K562 (cell line): ENCODE results near the gene PAH. TPM values are rescaled to one million over a fixed set of nuclear protein-coding genes. Genes with fewer than 3 reads are reported as not detected.

Experiments
- ATAC-seq: fragments of 200-7000 bp; cut with Tn5 transposase; 3 replicates; pipeline ENCODE4 v1.9.1; 2020; ENCODE audit warnings: moderate library complexity
- BruUV-seq: library from RNA; stranded (reverse); fragments of 400-500 nt; replicated peaks from 2 replicates; lab custom pipeline; 2021; lab: Mats Ljungman, UMichigan
- CTCF ChIA-PET: fragments of 300-600 bp; formaldehyde crosslinking; extraction: SDS; loops from one replicate; lab custom pipeline; 2021; ENCODE audit warnings: low intra/inter-chr PET ratio; lab: Yijun Ruan, JAX
- POLR2A ChIA-PET: fragments of 300-600, 350-650 bp; sonication (Branson Sonifier 250); formaldehyde crosslinking; extraction: SDS; loops from one replicate; lab custom pipeline; 2021; ENCODE audit warnings: antibody characterized with exemption, inconsistent platforms; lab: Yijun Ruan, JAX
- DNase-seq, 4 experiments: peaks; one replicate each; pipeline versions ENCODE4 v3.0.0 to v3.0.0-alpha.2; 2011 to 2018; ENCODE audit warnings: low spot score in 3 of 4, mixed read lengths in 3 of 4; ENCODE audit errors: extremely low read depth in 1 of 4
- FAIRE-seq: peaks from 2 replicates; lab custom pipeline; 2011; peaks lifted over from hg19 to GRCh38; lab: Jason Lieb, UNC
- H2AFZ ChIP-seq: 2 replicates; pipeline ENCODE4 v1.6.0; 2011; ENCODE audit warnings: low read depth, low read length, control low read depth, inconsistent platforms
- H3K27ac ChIP-seq: fragments of 200-600 bp; 3 replicates; pipeline ENCODE4 v1.8.0; 2011; ENCODE audit warnings: low read depth, mild to moderate bottlenecking, control low read depth, inconsistent platforms, low read length, moderate library complexity, mixed read lengths; ENCODE audit errors: extremely low read depth
- H3K27me3 ChIP-seq, 2 experiments: fragments of 300-600 bp in 1 of 2; 2 replicates in 1 of 2; 3 replicates in 1 of 2; pipeline versions ENCODE4 v1.6.0 to v1.8.0; 2011; ENCODE audit warnings: inconsistent platforms in 2 of 2, low read length in 2 of 2, mild to moderate bottlenecking in 1 of 2, mixed read lengths in 1 of 2, moderate library complexity in 1 of 2; ENCODE audit not compliant: control insufficient read depth in 2 of 2, insufficient read depth in 2 of 2
- H3K36me3 ChIP-seq: fragments of 300-600 bp; 3 replicates; pipeline ENCODE4 v1.8.0; 2011; ENCODE audit warnings: mild to moderate bottlenecking, low read length, inconsistent platforms; ENCODE audit not compliant: control insufficient read depth, insufficient read depth
- H3K4me1 ChIP-seq, 2 experiments: fragments of 200-600 bp in 1 of 2; replicated peaks in 1 of 2; 2 replicates in 1 of 2; 3 replicates in 1 of 2; pipeline versions ENCODE4 v1.5.1 to v1.8.0; 2011; ENCODE audit warnings: inconsistent platforms in 2 of 2, low read length in 2 of 2, mild to moderate bottlenecking in 1 of 2, mixed read lengths in 1 of 2, moderate library complexity in 1 of 2; ENCODE audit not compliant: control insufficient read depth in 2 of 2, insufficient read depth in 2 of 2
- H3K4me2 ChIP-seq: 2 replicates; pipeline ENCODE4 v1.6.1; 2011; ENCODE audit warnings: low read length, control low read depth, inconsistent platforms, mixed read lengths; ENCODE audit not compliant: insufficient read depth
- H3K4me3 ChIP-seq: fragments of 200-600 bp; sonication (generic), shearing (Covaris generic); 2 replicates; pipeline ENCODE4 v1.5.1; 2016; ENCODE audit warnings: control low read depth, inconsistent platforms
- H3K79me2 ChIP-seq: fragments of 200-600 bp; 3 replicates; pipeline ENCODE4 v1.8.0; 2011; ENCODE audit warnings: low read length, inconsistent platforms; ENCODE audit not compliant: control insufficient read depth, insufficient read depth
- H3K9ac ChIP-seq, 2 experiments: 2 replicates each; pipeline versions ENCODE4 v1.6.0 to v1.6.1; 2011; ENCODE audit warnings: low read depth in 2 of 2, low read length in 2 of 2, control low read depth in 1 of 2, inconsistent platforms in 1 of 2, mild to moderate bottlenecking in 1 of 2, mixed read lengths in 1 of 2; ENCODE audit not compliant: insufficient read depth in 1 of 2
- H3K9me1 ChIP-seq: one replicate; pipeline ENCODE4 v1.6.0; 2011; ENCODE audit warnings: inconsistent platforms, mild to moderate bottlenecking, low read length, moderate library complexity; ENCODE audit not compliant: control insufficient read depth, insufficient read depth
- H3K9me3 ChIP-seq: replicated peaks from 2 replicates; pipeline ENCODE4 v1.5.1; 2011; ENCODE audit warnings: low read depth, low read length, inconsistent platforms; ENCODE audit not compliant: control insufficient read depth, insufficient read depth
- H4K20me1 ChIP-seq: replicated peaks from 2 replicates; pipeline ENCODE4 v1.6.1; 2011; ENCODE audit warnings: low read length, inconsistent platforms, mixed read lengths; ENCODE audit not compliant: control insufficient read depth, insufficient read depth
- BRCA1 ChIP-seq, 2 experiments: fragments of 450-650 bp in 1 of 2; sonication (generic) in 1 of 2; formaldehyde crosslinking in 1 of 2; IDR thresholded peaks; 2 replicates each; pipeline versions ENCODE4 v1.5.0 to v1.6.1; 2017 to 2020; ENCODE audit warnings: mild to moderate bottlenecking in 1 of 2, missing genetic modification reagents in 1 of 2
- CC2D1A ChIP-seq: fragments of 450-650 bp; IDR thresholded peaks from 2 replicates; pipeline ENCODE4 v1.6.1; 2017; ENCODE audit warnings: mild to moderate bottlenecking
- CSDE1 ChIP-seq, 2 experiments: fragments of 450-650 bp; IDR thresholded peaks; 2 replicates each; pipeline ENCODE4 v1.6.1; 2016; ENCODE audit warnings: mild to moderate bottlenecking in 1 of 2
- ETV6 ChIP-seq, 3 experiments: fragments of 150-350 bp in 1 of 3; sonication (generic) in 1 of 3; formaldehyde crosslinking in 1 of 3; IDR thresholded peaks; 2 replicates each; pipeline versions ENCODE4 v1.6.1 to v1.8.0; 2014 to 2022; ENCODE audit warnings: borderline replicate concordance in 2 of 3, low read depth in 2 of 3, antibody characterized with exemption in 1 of 3, low read length in 1 of 3, mild to moderate bottlenecking in 1 of 3, missing genetic modification reagents in 1 of 3
- EWSR1 ChIP-seq: fragments of 450-650 bp; IDR thresholded peaks from 2 replicates; pipeline ENCODE4 v1.6.1; 2018; ENCODE audit warnings: borderline replicate concordance, mild to moderate bottlenecking, low read depth, moderate library complexity; ENCODE audit not compliant: partially characterized antibody
- EZH2 ChIP-seq: IDR thresholded peaks from 2 replicates; pipeline ENCODE4 v1.6.1; 2012; ENCODE audit warnings: low read depth, mild to moderate bottlenecking, inconsistent platforms, low read length, borderline replicate concordance
- FOXA1 ChIP-seq: fragments of 450-650 bp; IDR thresholded peaks from 2 replicates; pipeline ENCODE4 v1.6.1; 2016; ENCODE audit warnings: mild to moderate bottlenecking, borderline replicate concordance
- HIVEP1 ChIP-seq: fragments of 250-450 bp; sonication (Bioruptor Pico); IDR thresholded peaks from 2 replicates; pipeline ENCODE4 v1.4.0; 2020; ENCODE audit warnings: mild to moderate bottlenecking
- HMG20B ChIP-seq: fragments of 250-450 bp; sonication (Bioruptor Pico); IDR thresholded peaks from 2 replicates; pipeline ENCODE4 v1.5.0; 2021; ENCODE audit warnings: mild to moderate bottlenecking
- ILF3 ChIP-seq: fragments of 450-650 bp; IDR thresholded peaks from 2 replicates; pipeline ENCODE4 v1.6.1; 2018; ENCODE audit warnings: antibody characterized with exemption, mild to moderate bottlenecking, moderate library complexity, borderline replicate concordance
- KAT8 ChIP-seq: fragments of 450-650 bp; IDR thresholded peaks from 2 replicates; pipeline ENCODE4 v1.6.1; 2016; ENCODE audit warnings: low read depth, mild to moderate bottlenecking
- KLF13 ChIP-seq: fragments of 450-650 bp; IDR thresholded peaks from 2 replicates; pipeline ENCODE4 v1.6.1; 2016; ENCODE audit warnings: missing genetic modification characterization, low read depth, mild to moderate bottlenecking, missing compliant biosample characterization, moderate library complexity, borderline replicate concordance
- L3MBTL2 ChIP-seq: fragments of 450-650 bp; IDR thresholded peaks from 2 replicates; pipeline ENCODE4 v1.6.1; 2016; ENCODE audit warnings: mild to moderate bottlenecking, moderate library complexity
- PHF21A ChIP-seq: fragments of 450-650 bp; IDR thresholded peaks from 2 replicates; pipeline ENCODE4 v1.6.1; 2017; ENCODE audit warnings: low read depth, borderline replicate concordance
- ZNF146 ChIP-seq: IDR thresholded peaks from one replicate; pipeline ENCODE4 v1.6.1; 2018; ENCODE audit warnings: missing compliant biosample characterization; ENCODE audit not compliant: unreplicated experiment
- ZNF212 ChIP-seq: fragments of 450-650 bp; formaldehyde crosslinking; IDR thresholded peaks from 2 replicates; pipeline ENCODE4 v1.4.0; 2020; ENCODE audit warnings: mild to moderate bottlenecking
- ZNF408 ChIP-seq: fragments of 250-450 bp; sonication (Bioruptor Pico); IDR thresholded peaks from 2 replicates; pipeline ENCODE4 v1.4.0; 2020; ENCODE audit warnings: low read depth, mild to moderate bottlenecking, moderate library complexity
- WGBS: fragments of 100-300 bp; shearing (Covaris generic); methylation state at CpG from one replicate; pipeline ENCODE4 v1.1.6; 2016; ENCODE audit warnings: low coverage, mixed read lengths; ENCODE audit not compliant: insufficient coverage; ENCODE audit errors: missing lambda C conversion rate; 5-methylcytosine and 5-hydroxymethylcytosine counted together
- in situ Hi-C: fragments of 300-500 bp; cut with MboI; formaldehyde crosslinking; loops from 4 replicates; pipeline ENCODE4 v1.15.0; 2018; ENCODE audit warnings: inconsistent platforms, mixed read lengths
- intact Hi-C: fragments of 100-400 bp; cut with micrococcal nuclease; formaldehyde crosslinking; loops from 2 replicates; pipeline ENCODE4 v1.14.2; 2022
- polyA plus RNA-seq, 8 experiments: library from polyadenylated mRNA; depleted of rRNA in 4 of 8; stranded (reverse) in 5 of 8; unstranded in 3 of 8; fragments of >200 nt; fragmentation: Nextera tagmentation in 2 of 8; fragmentation: Illumina TruSeq in 1 of 8; extraction: Ambion mirVana in 2 of 8; extraction: Trizol in 1 of 8; gene quantifications; 2 replicates each; pipeline versions ENCODE4 v1.2.1 to v1.2.3, GENCODE V29; 2011 to 2014; ENCODE audit warnings: inconsistent platforms in 1 of 8, missing spikeins in 1 of 8
- total RNA-seq, 7 experiments: library from RNA; depleted of rRNA in 6 of 7; stranded (reverse); fragments of >200 nt in 6 of 7; fragmentation: Illumina TruSeq in 2 of 7; extraction: Trizol in 2 of 7; gene quantifications; 2 replicates each; pipeline versions ENCODE4 v1.2.1 to v1.2.3, GENCODE V29; 2011 to 2021; ENCODE audit warnings: low replicate concordance in 1 of 7
- TF ChIP-seq, protein P1 (sequence below): fragments of 450-650 bp; conservative IDR thresholded peaks from 2 replicates; pipeline ENCODE4 v1.6.1; 2016; ENCODE audit warnings: missing genetic modification characterization, low read depth, mild to moderate bottlenecking, missing compliant biosample characterization, moderate library complexity
- TF ChIP-seq, protein P2 (sequence below): sonication (generic); formaldehyde crosslinking; IDR thresholded peaks from 2 replicates; pipeline ENCODE4 v1.5.0; 2020; ENCODE audit warnings: missing genetic modification reagents

The PAH gene
- total and polyA plus RNA-seq, 9 of the 15 experiments (the other 6 are each of a cell fraction or from before 2014, with no cell fraction given) = 0.13 to 0.75 (median 0.69) TPM; not detected in 6

DNA sequence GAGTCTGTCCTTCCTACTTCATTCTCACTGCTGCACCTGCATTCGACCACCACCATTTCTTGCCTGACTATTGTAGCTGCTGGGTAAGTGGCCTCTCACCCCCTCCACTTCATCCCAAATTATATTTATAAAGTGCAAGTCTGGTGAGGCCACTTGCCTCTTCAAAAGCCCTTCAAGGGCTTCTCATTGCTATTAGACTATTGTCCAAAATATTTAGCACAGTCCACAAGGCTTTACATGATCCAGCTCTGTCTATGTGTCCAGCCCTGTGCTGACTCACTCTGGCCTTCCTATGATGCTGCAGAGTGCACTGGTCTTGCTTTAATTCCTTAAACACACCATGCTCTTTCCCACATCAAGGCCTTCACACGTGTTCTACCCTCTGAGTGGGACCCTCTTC lies 46.0 kb downstream of the PAH start:
- 3% methylated on average over 2 of the region's 2 CpGs for WGBS
- DNase-seq (no peak), FAIRE-seq (no peak), ATAC-seq (no peak)
- Histone ChIP-seq H3K27me3 (no peaks in the 10 kb centered on the region), H3K36me3 (no peaks in the 10 kb centered on the region), H2AFZ (no peak overlapping the region), H3K4me2 (no peak overlapping the region), H3K4me3 (no peak overlapping the region), H3K9ac (no peak overlapping the region), H3K27ac (no peak overlapping the region), H3K9me3 (no peaks in the 10 kb centered on the region), H3K9me1 (no peaks in the 10 kb centered on the region), H4K20me1 (no peaks in the 10 kb centered on the region), H3K4me1 (no peaks in the 10 kb centered on the region), H3K79me2 (no peaks in the 10 kb centered on the region)
- in situ Hi-C loops (no loop called here), intact Hi-C loops (no loop called here)
- TF ChIP-seq ILF3 (no peak), EZH2 (no peak), HMG20B (CRISPR knock-in tag) (no peak), CSDE1 (IDR thresholded peaks at IDR 0.05) (no peak), HIVEP1 (CRISPR knock-in tag) (no peak), ZNF212 (CRISPR knock-in tag) (no peak), ETV6 (IDR thresholded peaks at IDR 0.05; ENCODE audit: borderline replicate concordance in 1 of 2, low read depth in 2 of 2, low read length in 1 of 2) (no peak), ETV6 (CRISPR knock-in tag; IDR thresholded peaks at IDR 0.05; ENCODE audit: borderline replicate concordance) (no peak), KAT8 (no peak), EWSR1 (no peak), KLF13 (no peak), BRCA1 (IDR thresholded peaks at IDR 0.05) (no peak), BRCA1 (CRISPR knock-in tag; IDR thresholded peaks at IDR 0.05) (no peak), FOXA1 (no peak), CC2D1A (no peak), ZNF408 (CRISPR knock-in tag) (no peak), L3MBTL2 (no peak), ZNF146 (no peak), PHF21A (no peak)
- TF ChIP-seq, protein P1, sequence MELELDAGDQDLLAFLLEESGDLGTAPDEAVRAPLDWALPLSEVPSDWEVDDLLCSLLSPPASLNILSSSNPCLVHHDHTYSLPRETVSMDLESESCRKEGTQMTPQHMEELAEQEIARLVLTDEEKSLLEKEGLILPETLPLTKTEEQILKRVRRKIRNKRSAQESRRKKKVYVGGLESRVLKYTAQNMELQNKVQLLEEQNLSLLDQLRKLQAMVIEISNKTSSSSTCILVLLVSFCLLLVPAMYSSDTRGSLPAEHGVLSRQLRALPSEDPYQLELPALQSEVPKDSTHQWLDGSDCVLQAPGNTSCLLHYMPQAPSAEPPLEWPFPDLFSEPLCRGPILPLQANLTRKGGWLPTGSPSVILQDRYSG = no peak
- TF ChIP-seq, protein P2, sequence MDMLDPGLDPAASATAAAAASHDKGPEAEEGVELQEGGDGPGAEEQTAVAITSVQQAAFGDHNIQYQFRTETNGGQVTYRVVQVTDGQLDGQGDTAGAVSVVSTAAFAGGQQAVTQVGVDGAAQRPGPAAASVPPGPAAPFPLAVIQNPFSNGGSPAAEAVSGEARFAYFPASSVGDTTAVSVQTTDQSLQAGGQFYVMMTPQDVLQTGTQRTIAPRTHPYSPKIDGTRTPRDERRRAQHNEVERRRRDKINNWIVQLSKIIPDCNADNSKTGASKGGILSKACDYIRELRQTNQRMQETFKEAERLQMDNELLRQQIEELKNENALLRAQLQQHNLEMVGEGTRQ (CRISPR knock-in tag) = no peak
- ChIA-PET CTCF (no interaction called here), POLR2A (no interaction called here)
- BruUV-seq = no TSS peak
